GM18519 (cell line): ENCODE results near the gene TMED5.

Experiments
- ATAC-seq: cut with Tn5 transposase; IDR thresholded peaks from one replicate; pipeline ENCODE4 v1.9.1; 2021; ENCODE audit warnings: mild to moderate bottlenecking, moderate library complexity; ENCODE audit not compliant: unreplicated experiment, low FRiP score

Gene TMED5

DNA sequence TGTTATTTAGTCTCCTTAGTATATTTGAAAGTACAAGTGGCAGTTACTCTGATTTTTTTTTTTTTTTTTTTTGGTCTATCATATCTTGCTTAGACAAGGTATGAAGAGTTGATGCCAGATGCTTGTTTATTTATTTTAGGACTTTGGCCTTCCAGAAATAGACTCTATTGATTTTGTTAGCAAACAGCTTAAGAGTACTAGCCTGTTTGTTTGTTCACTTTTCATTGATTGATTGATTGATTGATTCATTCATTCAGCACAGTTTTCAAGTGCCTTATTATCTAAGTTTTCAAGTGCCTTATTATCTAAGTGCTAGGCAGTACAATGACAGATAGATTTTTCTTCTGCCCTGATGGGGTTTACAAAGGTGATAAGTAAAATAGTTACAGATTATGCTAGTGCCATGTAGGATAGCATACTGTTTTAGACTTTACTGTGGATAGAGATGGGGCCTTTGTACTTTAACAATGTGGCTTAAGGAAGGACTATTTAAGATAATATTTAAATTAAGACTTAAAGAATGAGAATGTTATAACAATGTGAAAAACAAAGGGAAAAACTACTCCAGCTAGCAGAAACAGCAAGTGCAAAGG, 50.6 kb downstream of the TMED5 start:
- no peak for ATAC-seq

DNA sequence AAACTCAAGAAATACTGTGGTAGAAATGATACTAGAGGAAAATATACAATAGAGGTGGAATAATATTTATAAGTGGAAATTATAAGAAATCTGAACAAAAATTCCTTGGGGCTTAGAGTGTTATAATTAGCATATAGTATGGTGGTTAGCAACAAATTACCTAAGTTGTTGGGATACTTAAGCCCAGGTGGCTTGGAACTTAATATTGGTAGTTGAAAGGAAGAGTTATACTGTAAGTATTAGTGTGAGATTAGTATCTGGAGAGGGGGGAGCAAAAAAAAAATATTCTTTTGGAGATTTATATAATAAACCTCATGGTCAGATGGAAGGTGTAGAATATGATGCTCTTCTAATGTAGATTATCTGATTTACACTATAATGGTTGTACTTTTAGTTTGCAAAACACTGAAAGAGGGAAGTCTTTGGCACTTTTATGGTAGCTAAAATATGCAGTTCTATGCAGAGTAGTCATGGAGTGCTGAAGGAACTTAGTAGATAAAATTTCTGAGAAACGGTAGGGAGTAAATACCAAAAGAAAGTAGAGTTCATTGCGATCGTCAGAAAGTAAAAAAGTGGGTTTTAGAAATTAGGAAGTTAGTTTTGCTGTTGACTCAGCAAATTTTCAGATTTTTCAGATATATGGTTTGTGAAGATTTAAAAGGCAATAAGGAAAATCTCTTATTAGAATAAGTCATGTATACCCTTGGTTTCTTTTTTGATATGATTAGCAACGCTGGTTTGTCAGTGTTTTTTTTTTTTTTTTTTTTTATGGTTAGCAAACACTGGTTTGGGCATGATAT, 55.5 kb downstream of the TMED5 start:
- ATAC-seq, result no peak

DNA sequence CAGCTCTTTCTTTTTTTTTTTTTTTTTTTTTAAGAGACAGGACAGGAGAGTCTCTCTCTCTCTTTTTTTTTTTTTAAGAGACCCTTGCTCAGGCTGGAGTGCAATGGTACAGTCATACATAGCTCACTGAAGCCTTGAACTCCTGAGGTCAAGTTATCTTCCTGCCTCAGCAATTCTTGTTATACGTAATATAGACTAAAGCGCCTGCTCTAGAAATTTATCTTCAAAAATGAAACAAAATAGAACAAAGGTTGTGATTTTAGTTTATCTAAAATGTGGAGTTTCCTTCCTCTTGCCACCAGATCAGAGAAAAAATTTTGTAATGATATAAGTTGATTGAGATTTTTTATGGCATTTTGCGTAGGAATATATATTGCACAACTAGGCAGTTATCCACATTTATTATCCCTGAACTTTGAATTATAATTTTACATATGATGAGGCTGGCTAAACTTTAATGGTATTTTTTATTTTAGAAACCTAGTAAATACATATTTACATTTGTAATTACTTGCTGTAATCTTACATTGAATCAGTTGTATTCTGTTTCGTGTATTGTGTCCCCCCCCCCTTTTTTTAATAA, 56.9 kb downstream of the TMED5 start:
- no peak for ATAC-seq

DNA sequence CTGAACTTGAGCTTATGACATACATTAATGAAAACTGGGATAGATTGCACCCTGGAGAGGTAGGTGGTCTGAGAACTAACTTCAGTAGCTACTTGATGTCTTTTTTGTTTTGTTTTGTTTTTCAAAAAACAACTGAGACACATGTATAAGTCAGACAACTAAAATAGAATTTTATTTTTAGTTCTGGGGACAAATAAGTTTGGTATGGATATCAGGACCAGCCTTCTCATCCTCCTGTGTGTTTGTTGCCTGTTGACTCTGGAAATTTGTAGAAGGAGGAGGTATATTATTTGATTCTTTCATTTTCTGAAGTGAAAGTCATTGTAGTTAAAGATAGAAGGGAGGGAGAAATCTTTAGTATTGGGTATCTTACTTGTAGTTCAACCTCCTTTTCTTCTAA, 59.6 kb downstream of the TMED5 start:
- ATAC-seq, result no peak

DNA sequence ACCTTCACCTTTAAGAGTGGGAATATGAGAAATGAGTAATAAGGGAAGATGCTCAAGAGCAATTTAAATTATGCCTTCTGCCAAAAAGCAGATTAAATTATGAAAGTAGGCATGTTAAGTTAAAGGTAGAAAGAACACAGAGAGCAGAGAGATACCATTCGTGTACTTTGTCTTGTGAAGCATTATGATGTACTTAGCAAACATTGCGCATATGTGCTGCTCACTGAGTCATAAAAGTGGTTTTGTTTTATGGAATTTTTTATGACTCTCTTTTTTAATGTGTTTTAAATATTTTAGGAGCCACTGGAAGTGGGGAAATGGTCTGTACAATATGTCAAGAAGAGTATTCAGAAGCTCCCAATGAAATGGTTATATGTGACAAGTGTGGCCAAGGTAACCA, 65.8 kb downstream of the TMED5 start:
- ATAC-seq, result no peak

DNA sequence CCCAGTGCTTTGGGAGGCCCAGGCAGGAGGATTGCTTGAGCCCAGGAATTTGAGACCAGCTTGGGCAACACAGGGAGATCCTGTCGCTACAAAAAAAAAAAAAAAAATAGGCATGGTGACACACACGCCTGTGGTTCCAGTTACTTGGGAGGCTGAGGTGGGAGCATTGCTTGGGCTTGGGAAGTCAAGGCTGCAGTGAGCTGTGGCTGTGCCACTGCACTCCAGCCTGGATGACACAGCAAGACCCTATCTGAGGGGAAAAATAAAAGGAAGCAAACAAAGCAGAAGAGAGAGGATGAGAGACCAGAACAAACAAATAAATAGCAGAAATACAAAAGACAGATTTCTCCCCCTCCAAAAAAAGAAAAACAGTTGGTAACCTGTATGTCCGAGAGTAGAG, 67.1 kb downstream of the TMED5 start:
- ATAC-seq, result no peak

DNA sequence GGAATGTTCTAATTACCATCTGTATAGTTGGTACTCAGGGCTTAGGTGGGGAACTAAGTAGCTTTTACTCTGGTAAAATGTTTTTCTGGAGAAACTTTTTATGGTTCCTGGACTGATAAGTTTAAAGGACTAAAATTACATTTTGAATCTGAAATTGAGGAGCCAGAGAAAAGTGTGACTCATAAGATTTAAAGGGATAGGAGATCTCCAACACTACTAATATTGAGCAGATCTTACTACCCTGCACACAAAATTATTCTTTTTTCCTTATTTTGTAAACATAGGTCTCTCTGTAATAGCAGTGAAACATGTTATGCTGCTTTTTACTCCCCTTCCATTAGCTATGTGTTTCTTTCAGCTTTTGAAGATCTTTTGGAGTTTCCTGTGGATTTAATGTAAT, 68.7 kb downstream of the TMED5 start:
- no peak for ATAC-seq

DNA sequence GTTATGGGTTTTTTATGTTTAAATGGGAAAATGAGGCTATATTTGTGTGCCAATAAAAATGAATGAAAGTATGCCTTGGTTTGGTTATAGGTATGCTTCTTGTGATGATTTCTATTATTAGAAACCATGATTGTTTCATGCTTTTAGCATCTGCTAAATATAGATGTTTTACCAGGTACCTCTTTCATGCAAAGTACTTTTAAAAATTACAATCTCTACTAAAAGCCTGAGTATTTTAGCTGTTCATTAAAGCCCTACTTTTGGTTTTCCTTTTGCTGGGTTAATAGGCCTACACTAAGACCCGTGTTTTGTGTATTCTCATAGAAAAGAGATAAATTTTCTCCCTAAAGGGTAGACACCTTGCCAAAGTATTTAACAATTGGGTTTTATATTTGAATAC, 69.1 kb downstream of the TMED5 start:
- no peak for ATAC-seq

DNA sequence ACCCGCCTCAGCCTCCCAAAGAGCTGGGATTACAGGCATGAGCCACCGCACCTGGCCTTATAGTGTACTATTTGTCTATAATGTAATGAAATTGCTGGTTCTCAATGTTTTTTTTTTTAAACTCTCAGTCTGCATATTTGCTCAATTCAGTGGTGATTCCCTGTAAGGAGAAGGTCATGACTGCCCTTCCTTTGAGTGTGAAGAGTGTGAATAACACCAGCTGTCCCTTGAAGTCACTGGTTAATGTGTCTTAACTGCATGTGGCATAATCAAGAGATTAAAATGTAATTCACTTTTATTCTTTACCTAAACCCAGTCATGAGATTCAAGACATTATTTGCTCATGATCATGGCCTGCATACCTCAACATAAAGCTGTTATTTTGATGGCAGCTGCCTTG, 70.6 kb downstream of the TMED5 start:
- no peak for ATAC-seq

DNA sequence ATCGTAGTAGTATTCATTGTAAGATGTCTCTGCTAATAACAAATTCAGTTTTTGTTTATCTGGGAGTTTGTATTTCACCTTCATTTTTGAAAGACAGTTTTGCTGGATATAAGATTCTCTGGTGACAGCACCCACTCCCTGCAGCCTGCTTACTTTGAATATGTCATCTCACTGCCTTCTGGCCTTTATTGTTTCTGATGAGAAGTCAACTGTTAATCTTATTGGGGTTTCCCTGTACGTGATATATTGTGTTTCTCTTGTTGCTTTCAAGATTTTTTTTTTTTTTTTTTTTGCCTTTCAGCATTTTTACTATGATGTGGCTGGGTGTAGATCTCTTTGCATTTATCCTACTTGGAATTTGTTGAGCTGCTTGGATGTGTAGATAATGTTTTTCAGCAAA, 71.9 kb downstream of the TMED5 start:
- ATAC-seq, result no peak

DNA sequence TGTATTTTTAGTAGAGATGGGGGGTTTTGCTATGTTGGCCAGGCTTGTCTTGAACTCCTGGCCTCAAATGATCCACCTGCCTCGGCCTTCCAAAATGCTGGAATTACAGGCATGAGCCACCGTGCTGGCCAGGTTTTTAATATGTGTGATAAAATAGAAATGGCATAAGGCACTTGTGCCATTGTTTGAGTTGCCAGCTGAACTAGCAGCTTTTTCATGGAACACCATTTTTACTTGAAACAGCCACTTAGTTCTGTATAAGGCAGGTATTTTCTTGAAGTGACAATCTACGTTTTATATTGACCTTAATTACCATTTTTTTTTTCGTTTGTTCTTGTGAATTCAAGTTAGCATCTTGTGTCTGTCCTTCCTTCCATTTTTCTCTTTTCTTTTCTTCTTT, 72.8 kb downstream of the TMED5 start:
- no peak for ATAC-seq

DNA sequence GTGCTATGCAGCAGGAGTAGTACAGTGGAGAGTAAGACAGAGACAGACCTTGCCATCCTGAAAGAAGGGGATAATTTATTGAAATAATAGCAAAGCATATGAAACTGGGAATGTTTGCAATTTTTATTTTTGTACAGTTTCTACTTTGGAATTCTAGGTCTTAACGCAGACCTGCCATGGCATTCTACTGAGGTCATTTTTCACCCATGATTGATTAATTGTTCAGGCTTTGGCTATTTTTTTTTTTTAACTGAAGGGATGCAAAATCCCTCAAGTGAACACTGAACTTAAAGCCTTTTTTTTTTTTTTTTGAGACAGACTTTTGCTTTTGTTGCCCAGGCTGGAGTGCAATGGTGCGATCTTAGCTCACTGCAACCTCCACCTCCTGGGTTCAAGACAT, 74.0 kb downstream of the TMED5 start:
- no peak for ATAC-seq

DNA sequence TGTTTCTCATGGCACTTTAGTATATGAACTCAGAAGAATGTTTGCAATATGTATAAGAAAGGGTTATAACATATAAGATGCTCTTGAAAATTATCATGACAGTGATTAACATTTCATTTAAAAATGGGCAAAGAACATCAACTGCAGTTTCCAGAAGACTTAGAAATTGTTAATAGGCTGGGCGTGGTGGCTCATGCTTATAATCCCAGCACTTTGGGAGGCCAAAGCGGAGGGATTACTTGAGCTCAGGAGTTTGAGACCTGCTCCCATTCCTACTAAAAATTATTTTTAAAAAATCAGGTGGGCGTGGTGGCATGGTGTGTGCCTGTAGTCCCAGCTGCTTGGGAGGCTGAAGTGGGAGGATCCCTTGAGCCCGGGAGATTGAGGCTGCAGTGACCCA, 78.1 kb downstream of the TMED5 start:
- ATAC-seq, result no peak
